T-helper 2 cell (primary cell): ENCODE results near the gene SGO2.
"Not testable (repeated sequence)": the region's sequence is repeated elsewhere in the genome, so short reads cannot be mapped to it uniquely, and the experiment has no call there.

Source experiments
- DNase-seq, 5 experiments: peaks; one replicate each; pipeline versions ENCODE4 v3.0.0 to v3.0.0-alpha.2; 2012 to 2022

SGO2 gene

DNA sequence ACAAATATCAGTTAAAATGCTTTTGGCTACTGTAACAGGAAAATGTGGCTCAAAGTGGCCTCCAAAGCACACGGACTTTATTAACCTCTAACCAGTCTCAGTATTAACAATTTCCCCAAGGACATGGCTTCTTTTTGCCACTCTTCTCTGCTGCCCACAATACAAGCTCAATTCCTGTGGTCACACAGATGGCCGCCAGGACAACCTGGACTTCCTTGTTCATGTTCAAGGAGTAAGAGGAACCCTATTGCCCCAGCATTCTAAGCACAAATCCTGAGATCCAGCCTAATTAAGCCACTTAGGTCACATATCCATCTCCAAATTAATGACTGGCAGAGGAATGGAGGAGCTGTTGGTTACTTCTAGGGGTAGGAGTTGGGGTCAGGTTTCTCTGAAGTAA is 98.0 kb downstream of the SGO2 start:
- no peak for DNase-seq

DNA sequence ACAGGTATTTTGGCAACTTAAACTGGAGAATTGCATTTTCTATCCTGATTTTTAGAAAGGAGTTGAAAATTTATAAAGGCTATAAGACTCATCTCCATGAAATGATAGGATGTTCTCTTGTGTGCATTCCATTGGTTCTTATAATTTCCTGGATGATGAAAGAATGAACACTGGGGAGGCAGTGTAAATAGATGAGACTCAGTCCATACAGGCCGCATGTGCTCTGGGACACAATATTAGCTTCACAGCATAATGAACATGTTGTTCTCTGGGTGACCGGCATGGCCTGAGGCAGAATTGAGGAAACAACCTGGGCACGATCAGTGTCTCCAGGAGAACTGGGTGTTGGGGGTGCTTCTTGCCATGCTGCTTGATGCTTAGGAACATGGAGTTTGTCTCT is 98.7 kb downstream of the SGO2 start:
- DNase-seq = no peak

DNA sequence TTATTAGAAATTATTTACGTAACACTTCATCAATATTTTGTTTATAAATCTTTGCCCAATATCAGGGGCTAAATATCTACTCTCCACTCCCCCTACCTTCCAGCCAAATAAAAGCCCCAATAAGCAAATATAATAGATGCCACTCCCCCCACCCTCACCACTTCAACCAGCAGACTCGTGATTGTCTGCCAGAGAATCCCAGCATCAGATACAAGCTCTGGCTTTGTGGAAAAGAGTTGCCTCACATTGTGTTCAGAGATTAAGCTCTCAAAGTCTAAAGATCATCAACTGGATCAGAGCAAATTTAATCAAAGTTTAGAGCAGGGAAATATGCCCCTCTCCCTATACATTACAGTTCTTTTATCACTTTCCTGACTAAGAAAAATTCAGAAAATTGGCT is 99.3 kb downstream of the SGO2 start:
- no peak for DNase-seq

DNA sequence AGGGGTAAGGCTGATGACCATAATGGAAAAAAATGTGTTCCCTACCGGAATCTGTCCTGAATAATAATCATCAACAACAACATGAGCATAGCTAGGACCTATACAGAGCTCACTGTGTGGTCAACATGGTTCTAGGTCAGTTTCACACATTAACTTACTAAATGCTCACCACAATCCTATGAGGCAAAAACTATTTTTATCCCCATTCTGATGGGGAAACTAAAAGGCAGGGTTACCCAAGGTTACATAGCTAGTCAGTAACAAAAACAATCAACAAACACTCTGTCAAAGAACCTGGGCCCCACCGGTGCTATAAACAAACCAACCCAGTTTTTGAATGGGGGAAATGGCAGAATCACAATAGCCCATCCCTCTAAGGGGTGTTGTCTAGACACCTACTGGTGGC is 100.0 kb downstream of the SGO2 start:
- no peak for DNase-seq

DNA sequence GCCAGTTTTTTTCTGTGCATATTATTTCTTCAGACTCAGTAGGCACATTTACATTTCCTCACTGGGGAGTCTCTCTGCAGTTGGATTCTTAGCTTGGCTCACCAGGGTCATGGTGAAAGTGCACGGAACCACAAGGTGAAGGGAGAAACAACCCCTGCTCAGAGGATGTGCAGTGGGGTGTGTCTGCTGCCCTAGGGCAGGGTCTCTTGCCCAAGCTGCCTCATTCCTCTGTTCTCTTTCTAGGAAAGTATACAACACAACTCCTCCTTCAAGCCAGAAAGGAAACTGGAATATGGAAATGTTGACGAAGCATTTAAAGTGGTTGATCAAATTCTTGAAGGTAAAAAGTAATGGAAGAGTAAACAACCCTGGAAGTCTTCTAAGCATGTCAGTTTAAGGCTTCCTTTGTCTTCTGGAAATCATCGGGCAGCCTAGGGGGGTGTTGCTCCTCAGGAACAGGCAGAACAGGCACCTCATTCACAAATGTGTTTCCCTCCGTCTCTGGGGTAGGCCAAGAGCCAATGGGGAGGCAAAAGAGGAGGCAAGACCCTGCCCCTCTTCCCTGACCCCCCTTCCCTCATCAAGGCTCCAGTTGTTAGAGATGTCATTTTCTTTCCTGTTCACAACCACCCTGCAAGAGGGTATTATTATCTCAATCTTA is 101.2 kb downstream of the SGO2 start:
- no peak for DNase-seq

DNA sequence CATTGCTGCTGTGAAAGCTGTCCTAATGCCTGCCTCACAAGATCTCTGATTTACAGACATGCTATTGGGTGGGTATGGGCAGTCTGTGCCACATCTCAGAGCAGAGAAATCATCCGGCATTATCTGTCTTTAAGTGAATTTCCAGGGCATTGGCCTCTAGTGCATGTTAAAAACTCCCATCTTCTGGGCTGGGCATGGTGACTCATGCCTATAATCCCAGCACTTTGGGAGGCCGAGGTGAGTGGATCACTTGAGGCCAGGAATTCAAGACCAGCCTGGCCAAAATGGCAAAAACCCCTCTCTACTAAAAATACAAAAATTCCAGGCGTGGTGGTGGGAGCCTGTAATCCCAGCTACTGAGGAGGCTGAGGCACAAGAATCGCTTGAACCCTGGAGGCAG is 102.5 kb downstream of the SGO2 start:
- not testable (repeated sequence) for DNase-seq

GRCh38 chr2:200631287-200631686 is 105.3 kb downstream of the SGO2 start:
- no peak for DNase-seq
